GM06990 (cell line): ENCODE data around the gene TSPAN12.

ENCODE experiments used
- DNase-seq: peaks from one replicate; pipeline ENCODE4 v3.0.0-alpha.2; 2011; ENCODE audit not compliant: insufficient read length; ENCODE audit errors: extremely low read depth
- H3K27me3 ChIP-seq: replicated peaks from 2 replicates; pipeline ENCODE4 v1.6.0; 2011; ENCODE audit warnings: low read length; ENCODE audit not compliant: control insufficient read depth, insufficient read depth
- H3K36me3 ChIP-seq: 2 replicates; pipeline ENCODE4 v1.5.1; 2011; ENCODE audit warnings: low read length; ENCODE audit not compliant: control insufficient read depth, insufficient read depth
- H3K4me3 ChIP-seq: replicated peaks from 2 replicates; pipeline ENCODE4 v1.5.1; 2011; ENCODE audit warnings: low read depth, mild to moderate bottlenecking, control low read depth, low read length
- CTCF ChIP-seq: IDR thresholded peaks from 2 replicates; pipeline ENCODE4 v1.5.1; 2011; ENCODE audit warnings: low read length, control low read depth, mild to moderate bottlenecking, inconsistent platforms; ENCODE audit not compliant: insufficient read depth, poor library complexity, severe bottlenecking

Gene TSPAN12

GRCh38 chr7:120833546-120833945, 24.4 kb downstream of the TSPAN12 start:
- H3K4me3 ChIP-seq: no peak overlapping the region
- peak; percentile 18 for DNase-seq
- TF ChIP-seq CTCF: no peak
- H3K27me3 ChIP-seq: no peaks in the 10 kb centered on the region
- peaks cover 2% of the 10 kb centered on the region; the same call in 1 of the 2 replicates for H3K36me3 ChIP-seq

GRCh38 chr7:120832803-120833202, 25.1 kb downstream of the TSPAN12 start:
- no peak for TF ChIP-seq CTCF
- Histone ChIP-seq H3K36me3 (peaks cover 2% of the 10 kb centered on the region; the same call in 1 of the 2 replicates), H3K4me3 (no peak overlapping the region), H3K27me3 (no peaks in the 10 kb centered on the region)
- DNase-seq: no peak

GRCh38 chr7:120831260-120831659, 26.7 kb downstream of the TSPAN12 start:
- Histone ChIP-seq H3K27me3 (no peaks in the 10 kb centered on the region), H3K36me3 (no peaks in the 10 kb centered on the region), H3K4me3 (no peak overlapping the region)
- no peak for TF ChIP-seq CTCF
- no peak for DNase-seq

- Histone ChIP-seq H3K27me3 (no peaks in the 10 kb centered on the region), H3K36me3 (no peaks in the 10 kb centered on the region), H3K4me3 (no peak overlapping the region)
- no peak for TF ChIP-seq CTCF
- no peak for DNase-seq
These were observed 28.5 kb downstream of the TSPAN12 start for GRCh38 chr7:120829487-120829886.

GRCh38 chr7:120828528-120828927, 29.4 kb downstream of the TSPAN12 start:
- DNase-seq: peak; percentile 57
- H3K4me3 ChIP-seq: no peak overlapping the region
- no peaks in the 10 kb centered on the region for H3K27me3 ChIP-seq
- no peak for TF ChIP-seq CTCF
- no peaks in the 10 kb centered on the region for H3K36me3 ChIP-seq
